Renal cortex interstitium (tissue), 15 donors: ENCODE results near the gene CUL7. TPM values are rescaled to one million over a fixed set of nuclear protein-coding genes. Genes with fewer than 3 reads are reported as not detected.

Experiments used
- DNase-seq, 11 donors: peaks; one replicate each; pipeline ENCODE4 v3.0.0-alpha.2; 2013; ENCODE audit warnings: low read depth in 9 of 11, low spot score in 4 of 11; ENCODE audit errors: extremely low read depth in 1 of 11
- long read RNA-seq, 16 experiments: transcript quantifications; one replicate each; lab custom pipeline, GENCODE V29; 2026
- polyA plus RNA-seq, 3 donors: library from polyadenylated mRNA; unstranded; fragments of 120-200 nt; gene quantifications; one replicate each; pipeline ENCODE4 v1.2.1, GENCODE V29; 2013; ENCODE audit not compliant: insufficient read length in 3 of 3

CUL7 gene
- polyA plus RNA-seq: 10 to 100 TPM; 47.5 to 57.8 (median 57.7) TPM
- long read RNA-seq, donor 1, full-length matches to known transcripts: 2 of 2 reads
- long read RNA-seq, donor 1, partial matches to known transcripts: 0 of 2 reads
- long read RNA-seq, donor 1, other reads (novel, unspliced or antisense): 0 of 2 reads
- long read RNA-seq, donor 2, full-length matches to known transcripts: 1 of 1 reads
- long read RNA-seq, donor 2, partial matches to known transcripts: 0 of 1 reads
- long read RNA-seq, donor 2, other reads (novel, unspliced or antisense): 0 of 1 reads
- long read RNA-seq, donor 3, full-length matches to known transcripts: 8 of 13 reads
- long read RNA-seq, donor 3, partial matches to known transcripts: 5 of 13 reads
- long read RNA-seq, donor 3, other reads (novel, unspliced or antisense): 0 of 13 reads
- long read RNA-seq, donor 4, full-length matches to known transcripts: 3 of 3 reads
- long read RNA-seq, donor 4, partial matches to known transcripts: 0 of 3 reads
- long read RNA-seq, donor 4, other reads (novel, unspliced or antisense): 0 of 3 reads
- long read RNA-seq, donor 5: 0 reads
- long read RNA-seq, donor 6, full-length matches to known transcripts: 2 of 13 reads
- long read RNA-seq, donor 6, partial matches to known transcripts: 11 of 13 reads
- long read RNA-seq, donor 6, other reads (novel, unspliced or antisense): 0 of 13 reads
- long read RNA-seq, donor 7, full-length matches to known transcripts: 1 of 7 reads
- long read RNA-seq, donor 7, partial matches to known transcripts: 6 of 7 reads
- long read RNA-seq, donor 7, other reads (novel, unspliced or antisense): 0 of 7 reads
- long read RNA-seq, donor 8: 0 reads
- long read RNA-seq, donor 9, full-length matches to known transcripts: 1 of 6 reads
- long read RNA-seq, donor 9, partial matches to known transcripts: 5 of 6 reads
- long read RNA-seq, donor 9, other reads (novel, unspliced or antisense): 0 of 6 reads
- long read RNA-seq, donor 10, full-length matches to known transcripts: 2 of 30 reads
- long read RNA-seq, donor 10, partial matches to known transcripts: 5 of 30 reads
- long read RNA-seq, donor 10, other reads (novel, unspliced or antisense): 23 of 30 reads
- long read RNA-seq, donor 11, full-length matches to known transcripts: 3 of 205 reads
- long read RNA-seq, donor 11, partial matches to known transcripts: 196 of 205 reads
- long read RNA-seq, donor 11, other reads (novel, unspliced or antisense): 6 of 205 reads
- long read RNA-seq, donor 12, full-length matches to known transcripts: 1 of 1 reads
- long read RNA-seq, donor 12, partial matches to known transcripts: 0 of 1 reads
- long read RNA-seq, donor 12, other reads (novel, unspliced or antisense): 0 of 1 reads
- long read RNA-seq, donor 13: 0 reads
- long read RNA-seq, donor 14, full-length matches to known transcripts: 1 of 1 reads
- long read RNA-seq, donor 14, partial matches to known transcripts: 0 of 1 reads
- long read RNA-seq, donor 14, other reads (novel, unspliced or antisense): 0 of 1 reads
- long read RNA-seq, donor 15, partial matches to known transcripts: 6 of 6 reads
- long read RNA-seq, donor 15, other reads (novel, unspliced or antisense): 0 of 6 reads
- long read RNA-seq, donor 16, full-length matches to known transcripts: 8 of 741 reads
- long read RNA-seq, donor 16, partial matches to known transcripts: 716 of 741 reads
- long read RNA-seq, donor 16, other reads (novel, unspliced or antisense): 17 of 741 reads

GRCh38 chr6:43053545-43054205 is at the start of gene CUL7:
Gene CUL7, minus strand, starts transcription at chr6:43053851. Its CDS starts 1,063 bp downstream, at chr6:43052788.
- DNase-seq: peak in 10 of 11 donors; percentile 78 to 94 (median 90)

- DNase-seq: peak in 2 of 11 donors; percentile 70 to 73
These were observed 47.8 kb upstream of the CUL7 start for GRCh38 chr6:43101497-43101896.

GRCh38 chr6:43097502-43097901 is 43.9 kb upstream of the CUL7 start:
- DNase-seq: no peak

GRCh38 chr6:43097098-43097489 is 43.4 kb upstream of the CUL7 start:
- no peak for DNase-seq

GRCh38 chr6:43096451-43097097 is 42.9 kb upstream of the CUL7 start:
- no peak for DNase-seq

GRCh38 chr6:43095939-43096338 is 42.3 kb upstream of the CUL7 start:
- DNase-seq: no peak

- no peak for DNase-seq
These were observed 40.0 kb upstream of the CUL7 start for GRCh38 chr6:43093436-43094289.

GRCh38 chr6:43092635-43093034 is 39.0 kb upstream of the CUL7 start:
- no peak for DNase-seq

GRCh38 chr6:43091436-43091991 is 37.9 kb upstream of the CUL7 start:
- no peak for DNase-seq

GRCh38 chr6:43091020-43091419 is 37.4 kb upstream of the CUL7 start:
- DNase-seq: no peak

- DNase-seq: peak in 2 of 11 donors; percentile 77 to 80
These were observed 36.9 kb upstream of the CUL7 start for GRCh38 chr6:43090559-43090956.

GRCh38 chr6:43089874-43090558 is 36.4 kb upstream of the CUL7 start:
- DNase-seq: no peak

GRCh38 chr6:43089467-43089866 is 35.8 kb upstream of the CUL7 start:
- no peak for DNase-seq

GRCh38 chr6:43088654-43089056 is 35.0 kb upstream of the CUL7 start:
- DNase-seq: no peak

GRCh38 chr6:43086022-43086658 is 32.5 kb upstream of the CUL7 start:
- DNase-seq: no peak
